Panc1 (cell line): Measurements from ENCODE around the gene TAMALIN. TPM values are rescaled to one million over a fixed set of nuclear protein-coding genes. Genes with fewer than 3 reads are reported as not detected.

ENCODE experiments used
- ATAC-seq: fragments of 200-7000 bp; cut with Tn5 transposase; 2 replicates; pipeline ENCODE4 v1.9.1; 2020; ENCODE audit warnings: mild to moderate bottlenecking, moderate library complexity
- BruUV-seq: library from RNA; stranded (reverse); fragments of 400-500 nt; replicated peaks from 2 replicates; lab custom pipeline; 2021; lab: Mats Ljungman, UMichigan
- CTCF ChIA-PET: fragments of 300-600 bp; sonication (Branson Sonifier 250); formaldehyde crosslinking; loops from one replicate; lab custom pipeline; 2022; ENCODE audit warnings: antibody characterized with exemption; lab: Charles Lee
- POLR2A ChIA-PET: fragments of 300-600 bp; sonication (Branson Sonifier 250); formaldehyde crosslinking; loops from one replicate; lab custom pipeline; 2022; ENCODE audit warnings: antibody characterized with exemption; lab: Charles Lee
- DNase-seq: peaks from one replicate; pipeline ENCODE4 v3.0.0-alpha.2; 2010; ENCODE audit warnings: low read depth, low spot score
- H3K27ac ChIP-seq: 2 replicates; pipeline ENCODE4 v1.5.1; 2011; ENCODE audit warnings: mild to moderate bottlenecking, low read length, inconsistent platforms
- H3K27me3 ChIP-seq: fragments of 200-500 bp; sonication (Bioruptor generic); 2 replicates; pipeline ENCODE4 v1.6.0; 2014; ENCODE audit warnings: low read length, inconsistent platforms; ENCODE audit not compliant: control insufficient read depth, insufficient read depth
- H3K36me3 ChIP-seq: fragments of 200-500 bp; sonication (Bioruptor generic); 2 replicates; pipeline ENCODE4 v1.5.1; 2014; ENCODE audit warnings: inconsistent platforms, mild to moderate bottlenecking, low read length, moderate library complexity; ENCODE audit not compliant: control insufficient read depth, insufficient read depth
- H3K4me1 ChIP-seq: 2 replicates; pipeline ENCODE4 v1.5.1; 2011; ENCODE audit warnings: inconsistent platforms, mild to moderate bottlenecking, low read length, moderate library complexity; ENCODE audit not compliant: control insufficient read depth, insufficient read depth
- H3K4me3 ChIP-seq, 2 experiments: 2 replicates each; pipeline ENCODE4 v1.5.1; 2011 to 2012; ENCODE audit warnings: low read depth in 2 of 2, low read length in 2 of 2, mild to moderate bottlenecking in 2 of 2, inconsistent platforms in 1 of 2, moderate library complexity in 1 of 2
- H3K9me3 ChIP-seq: fragments of 200-500 bp; sonication (Bioruptor generic); 2 replicates; pipeline ENCODE4 v1.5.1; 2014; ENCODE audit warnings: low read depth, mild to moderate bottlenecking, inconsistent platforms, low read length, moderate library complexity; ENCODE audit not compliant: control insufficient read depth, insufficient read depth
- POLR2AphosphoS5 ChIP-seq: IDR thresholded peaks from 2 replicates; pipeline ENCODE4 v1.6.1; 2012; ENCODE audit warnings: mild to moderate bottlenecking, low read depth, low read length, moderate library complexity
- SIN3A ChIP-seq: IDR thresholded peaks from 2 replicates; pipeline ENCODE4 v1.6.1; 2012; ENCODE audit warnings: low read depth, mild to moderate bottlenecking, low read length, moderate library complexity, borderline replicate concordance; ENCODE audit not compliant: insufficient read depth
- TCF7L2 ChIP-seq: IDR thresholded peaks from 2 replicates; pipeline ENCODE4 v1.6.1; 2011; ENCODE audit warnings: mild to moderate bottlenecking, low read depth, low read length, inconsistent platforms
- in situ Hi-C: cut with HindIII; loops from 2 replicates; pipeline ENCODE4 v1.10.0; 2016; ENCODE audit warnings: low sequenced_read_pairs, low pct_unique_long_range_greater_than_20kb
- intact Hi-C: fragments of 100-400 bp; cut with micrococcal nuclease; formaldehyde crosslinking; loops from one replicate; pipeline ENCODE4 v1.10.0; 2022; ENCODE audit not compliant: unreplicated experiment
- total RNA-seq: library from RNA; stranded (reverse); gene quantifications from one replicate; pipeline ENCODE4 v1.2.1, GENCODE V29; 2021; ENCODE audit not compliant: unreplicated experiment
- TF ChIP-seq, protein P1 (sequence below), 2 experiments: IDR thresholded peaks; 2 replicates each; pipeline ENCODE4 v1.6.1; 2011 to 2012; ENCODE audit warnings: low read depth in 2 of 2, control low read depth in 1 of 2, low read length in 1 of 2, mild to moderate bottlenecking in 1 of 2, moderate library complexity in 1 of 2; ENCODE audit not compliant: insufficient read depth in 1 of 2
- TF ChIP-seq, protein P2 (sequence below): fragments of 450-650 bp; IDR thresholded peaks from 2 replicates; pipeline ENCODE4 v1.5.1; 2017; ENCODE audit warnings: mild to moderate bottlenecking

Gene TAMALIN
- total RNA-seq, 1 experiment from 2014 or later = 0.82 TPM

DNA sequence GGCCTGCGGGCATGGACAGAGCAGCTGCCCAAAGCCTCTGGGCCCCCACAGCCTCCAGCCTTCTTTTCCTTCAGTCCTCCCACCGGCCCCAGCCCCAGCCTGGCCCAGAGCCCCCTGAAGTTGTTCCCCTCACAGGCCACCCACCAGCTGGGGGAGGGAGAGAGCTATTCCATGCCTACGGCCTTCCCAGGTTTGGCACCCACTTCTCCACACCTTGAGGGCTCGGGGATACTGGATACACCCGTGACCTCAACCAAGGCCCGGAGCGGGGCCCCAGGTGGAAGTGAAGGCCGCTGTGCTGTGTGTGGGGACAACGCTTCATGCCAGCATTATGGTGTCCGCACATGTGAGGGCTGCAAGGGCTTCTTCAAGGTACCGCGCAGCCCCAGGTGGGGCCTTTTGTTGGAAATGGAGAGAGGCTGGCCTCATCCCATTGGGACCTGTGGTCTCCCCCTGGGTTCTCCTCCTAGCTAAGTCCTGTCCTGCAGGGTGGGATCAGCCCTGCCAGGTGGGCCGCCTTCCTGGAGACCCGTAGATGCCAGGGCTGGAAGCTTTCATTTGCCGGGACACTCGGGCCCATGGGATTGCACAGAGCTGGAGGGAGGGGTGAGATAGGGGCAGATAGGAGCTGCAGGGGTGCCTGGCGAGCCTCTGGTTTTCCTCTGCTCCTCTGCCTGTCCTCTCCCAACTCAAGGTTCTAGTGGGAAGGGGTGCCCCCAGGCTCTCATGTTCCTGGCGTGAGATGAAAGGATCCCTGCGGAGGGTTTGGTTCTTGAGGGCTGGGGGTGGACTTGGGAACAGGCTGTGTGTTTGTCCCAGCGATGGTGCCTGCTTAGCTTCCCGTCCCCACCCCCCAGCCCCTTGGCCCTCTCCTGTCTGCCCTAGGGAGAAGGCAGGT lies 48.3 kb downstream of the TAMALIN start:
- POLR2A ChIA-PET = no interaction called here

DNA sequence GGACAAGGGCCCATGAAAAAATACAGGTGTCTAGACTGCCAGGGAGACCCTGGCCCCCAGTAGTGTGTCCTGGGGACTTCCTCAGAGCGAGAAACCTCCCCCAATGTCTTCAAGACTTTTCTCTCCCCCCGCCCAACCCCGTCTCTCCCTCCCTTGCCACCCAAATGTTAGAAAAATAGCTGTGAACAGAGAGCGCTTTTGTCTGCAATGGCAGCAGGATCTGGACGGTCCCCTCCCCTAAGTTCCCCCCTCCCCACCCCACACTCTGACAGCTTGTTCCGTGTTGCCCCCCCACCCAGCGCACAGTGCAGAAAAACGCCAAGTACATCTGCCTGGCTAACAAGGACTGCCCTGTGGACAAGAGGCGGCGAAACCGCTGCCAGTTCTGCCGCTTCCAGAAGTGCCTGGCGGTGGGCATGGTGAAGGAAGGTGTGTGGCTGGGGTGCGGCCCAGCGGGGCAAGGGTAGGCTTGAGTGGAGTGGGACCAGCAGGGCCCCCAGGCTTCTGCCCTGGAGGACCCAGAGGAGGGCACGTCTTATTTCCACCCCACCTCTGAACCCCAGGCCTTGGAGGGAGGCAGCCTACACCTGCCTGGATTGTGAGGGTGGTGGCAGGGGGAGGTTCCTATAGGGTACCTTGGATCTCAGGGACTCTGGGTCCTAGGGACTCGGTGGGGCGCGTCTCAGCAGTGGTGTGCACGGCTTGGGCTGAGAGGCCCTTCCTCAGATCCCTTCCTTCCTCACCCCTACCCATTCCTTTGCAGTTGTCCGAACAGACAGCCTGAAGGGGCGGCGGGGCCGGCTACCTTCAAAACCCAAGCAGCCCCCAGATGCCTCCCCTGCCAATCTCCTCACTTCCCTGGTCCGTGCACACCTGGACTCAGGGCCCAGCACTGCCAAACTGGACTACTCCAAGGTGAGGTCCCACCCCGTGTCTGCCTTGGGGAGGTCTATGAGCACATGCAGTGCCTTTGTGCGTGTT lies 49.3 kb downstream of the TAMALIN start:
- CTCF ChIA-PET = interaction anchor here (0.5 to 1.0 kb wide), 3 partner anchors 30 to 64 kb away, joined by 3 to 11 read pairs (median 5); no protein-coding TSS in a partner anchor
- no peaks in the 10 kb centered on the region for H3K36me3 ChIP-seq
- no peak for ATAC-seq
- no peak overlapping the region for H3K27ac ChIP-seq
- no peaks in the 10 kb centered on the region for H3K9me3 ChIP-seq
- intact Hi-C loops = no loop called here
- no TSS peak for BruUV-seq
- in situ Hi-C loops = no loop called here
- no peaks in the 10 kb centered on the region for H3K27me3 ChIP-seq
- no peak overlapping the region for H3K4me3 ChIP-seq
- POLR2A ChIA-PET = no interaction called here
- no peak for TF ChIP-seq TCF7L2
- TF ChIP-seq, protein P1, sequence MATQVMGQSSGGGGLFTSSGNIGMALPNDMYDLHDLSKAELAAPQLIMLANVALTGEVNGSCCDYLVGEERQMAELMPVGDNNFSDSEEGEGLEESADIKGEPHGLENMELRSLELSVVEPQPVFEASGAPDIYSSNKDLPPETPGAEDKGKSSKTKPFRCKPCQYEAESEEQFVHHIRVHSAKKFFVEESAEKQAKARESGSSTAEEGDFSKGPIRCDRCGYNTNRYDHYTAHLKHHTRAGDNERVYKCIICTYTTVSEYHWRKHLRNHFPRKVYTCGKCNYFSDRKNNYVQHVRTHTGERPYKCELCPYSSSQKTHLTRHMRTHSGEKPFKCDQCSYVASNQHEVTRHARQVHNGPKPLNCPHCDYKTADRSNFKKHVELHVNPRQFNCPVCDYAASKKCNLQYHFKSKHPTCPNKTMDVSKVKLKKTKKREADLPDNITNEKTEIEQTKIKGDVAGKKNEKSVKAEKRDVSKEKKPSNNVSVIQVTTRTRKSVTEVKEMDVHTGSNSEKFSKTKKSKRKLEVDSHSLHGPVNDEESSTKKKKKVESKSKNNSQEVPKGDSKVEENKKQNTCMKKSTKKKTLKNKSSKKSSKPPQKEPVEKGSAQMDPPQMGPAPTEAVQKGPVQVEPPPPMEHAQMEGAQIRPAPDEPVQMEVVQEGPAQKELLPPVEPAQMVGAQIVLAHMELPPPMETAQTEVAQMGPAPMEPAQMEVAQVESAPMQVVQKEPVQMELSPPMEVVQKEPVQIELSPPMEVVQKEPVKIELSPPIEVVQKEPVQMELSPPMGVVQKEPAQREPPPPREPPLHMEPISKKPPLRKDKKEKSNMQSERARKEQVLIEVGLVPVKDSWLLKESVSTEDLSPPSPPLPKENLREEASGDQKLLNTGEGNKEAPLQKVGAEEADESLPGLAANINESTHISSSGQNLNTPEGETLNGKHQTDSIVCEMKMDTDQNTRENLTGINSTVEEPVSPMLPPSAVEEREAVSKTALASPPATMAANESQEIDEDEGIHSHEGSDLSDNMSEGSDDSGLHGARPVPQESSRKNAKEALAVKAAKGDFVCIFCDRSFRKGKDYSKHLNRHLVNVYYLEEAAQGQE (IDR thresholded peaks at IDR 0.05; ENCODE audit: insufficient read depth in 1 of 2, low read depth in 2 of 2, low read length in 1 of 2) = no peak
- TF ChIP-seq SIN3A = no peak
- no peak for TF ChIP-seq POLR2AphosphoS5
- TF ChIP-seq, protein P2, sequence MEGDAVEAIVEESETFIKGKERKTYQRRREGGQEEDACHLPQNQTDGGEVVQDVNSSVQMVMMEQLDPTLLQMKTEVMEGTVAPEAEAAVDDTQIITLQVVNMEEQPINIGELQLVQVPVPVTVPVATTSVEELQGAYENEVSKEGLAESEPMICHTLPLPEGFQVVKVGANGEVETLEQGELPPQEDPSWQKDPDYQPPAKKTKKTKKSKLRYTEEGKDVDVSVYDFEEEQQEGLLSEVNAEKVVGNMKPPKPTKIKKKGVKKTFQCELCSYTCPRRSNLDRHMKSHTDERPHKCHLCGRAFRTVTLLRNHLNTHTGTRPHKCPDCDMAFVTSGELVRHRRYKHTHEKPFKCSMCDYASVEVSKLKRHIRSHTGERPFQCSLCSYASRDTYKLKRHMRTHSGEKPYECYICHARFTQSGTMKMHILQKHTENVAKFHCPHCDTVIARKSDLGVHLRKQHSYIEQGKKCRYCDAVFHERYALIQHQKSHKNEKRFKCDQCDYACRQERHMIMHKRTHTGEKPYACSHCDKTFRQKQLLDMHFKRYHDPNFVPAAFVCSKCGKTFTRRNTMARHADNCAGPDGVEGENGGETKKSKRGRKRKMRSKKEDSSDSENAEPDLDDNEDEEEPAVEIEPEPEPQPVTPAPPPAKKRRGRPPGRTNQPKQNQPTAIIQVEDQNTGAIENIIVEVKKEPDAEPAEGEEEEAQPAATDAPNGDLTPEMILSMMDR = no peak
- DNase-seq = no peak
- no peaks in the 10 kb centered on the region for H3K4me1 ChIP-seq

More for the DNA sequence above, 48.3 kb downstream of the TAMALIN start:
- in situ Hi-C loops = no loop called here
- Histone ChIP-seq H3K9me3 (no peaks in the 10 kb centered on the region), H3K36me3 (no peaks in the 10 kb centered on the region), H3K4me1 (peaks cover 4% of the 10 kb centered on the region), H3K4me3 (no peak overlapping the region), H3K27me3 (no peaks in the 10 kb centered on the region), H3K27ac (no peak overlapping the region)
- BruUV-seq = no TSS peak
- intact Hi-C loops = no loop called here
- DNase-seq = no peak
- TF ChIP-seq POLR2AphosphoS5 (no peak), TCF7L2 (no peak), SIN3A (no peak)
- TF ChIP-seq, protein P1 (IDR thresholded peaks at IDR 0.05; ENCODE audit: insufficient read depth in 1 of 2, low read depth in 2 of 2, low read length in 1 of 2) = no peak
- TF ChIP-seq, protein P2 = no peak
- CTCF ChIA-PET = interaction anchor here (0.5 to 0.7 kb wide), 3 partner anchors 53 to 65 kb away, joined by 3 to 11 read pairs (median 5); no protein-coding TSS in a partner anchor
- no peak for ATAC-seq
